ENCODE data around the gene ZNF491.

ZNF491 gene

GRCh38 chr19:11756965-11757364 is 41.4 kb upstream of the ZNF491 start:
- no peak overlapping the region for H3K27ac ChIP-seq
- H2AFZ ChIP-seq (ENCODE audit: low read depth) = no peak overlapping the region
- no peak overlapping the region for H3K4me3 ChIP-seq (IDR thresholded peaks at IDR 0.05; ENCODE audit: insufficient read depth, low read depth, low read length)
- no peaks in the 10 kb centered on the region for H3K27me3 ChIP-seq (ENCODE audit: insufficient read depth, low read depth)
- no peaks in the 10 kb centered on the region for H4K20me1 ChIP-seq (ENCODE audit: insufficient read depth)
- no peak overlapping the region for H3K9ac ChIP-seq
- H3K36me3 ChIP-seq (ENCODE audit: insufficient read depth) = no peaks in the 10 kb centered on the region
- H3K79me2 ChIP-seq (ENCODE audit: insufficient read depth, low read depth) = no peaks in the 10 kb centered on the region
- no peaks in the 10 kb centered on the region for H3K4me1 ChIP-seq (ENCODE audit: low read depth, poor library complexity, severe bottlenecking)
- H3K4me2 ChIP-seq = no peak overlapping the region
- no peak for TF ChIP-seq CTCF (conservative IDR thresholded peaks at IDR 0.05; ENCODE audit: low read depth, low read length)

- no peaks in the 10 kb centered on the region for H3K27me3 ChIP-seq (ENCODE audit: insufficient read depth, low read depth)
- H3K27ac ChIP-seq = no peak overlapping the region
- no peak overlapping the region for H3K4me2 ChIP-seq
- H3K9ac ChIP-seq = no peak overlapping the region
- no peak overlapping the region for H2AFZ ChIP-seq (ENCODE audit: low read depth)
- no peaks in the 10 kb centered on the region for H3K79me2 ChIP-seq (ENCODE audit: insufficient read depth, low read depth)
- no peak for TF ChIP-seq CTCF (conservative IDR thresholded peaks at IDR 0.05; ENCODE audit: low read depth, low read length)
- H3K36me3 ChIP-seq (ENCODE audit: insufficient read depth) = no peaks in the 10 kb centered on the region
- H3K4me1 ChIP-seq (ENCODE audit: low read depth, poor library complexity, severe bottlenecking) = no peaks in the 10 kb centered on the region
- H4K20me1 ChIP-seq (ENCODE audit: insufficient read depth) = no peaks in the 10 kb centered on the region
- no peak overlapping the region for H3K4me3 ChIP-seq (IDR thresholded peaks at IDR 0.05; ENCODE audit: insufficient read depth, low read depth, low read length)
Measured at GRCh38 chr19:11759805-11760204, 38.5 kb upstream of the ZNF491 start.

DNA sequence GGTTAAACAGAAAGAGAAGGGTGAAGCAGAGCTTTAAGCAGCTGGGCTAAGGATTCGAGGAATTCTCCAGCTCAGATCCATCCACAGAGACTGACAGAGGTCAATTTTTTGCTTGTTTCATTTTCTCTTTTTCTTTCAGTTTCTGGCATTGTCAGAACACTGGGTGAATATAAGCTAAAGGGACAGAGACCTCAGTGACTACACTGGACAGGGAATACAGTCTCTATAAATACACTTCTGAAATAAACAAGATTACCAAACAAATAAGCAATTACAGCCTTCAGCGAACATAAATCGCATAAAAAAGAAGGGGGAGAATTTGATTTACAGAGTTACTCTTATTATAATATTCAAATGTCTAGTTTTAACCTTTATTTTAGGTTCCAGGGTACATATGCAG is 35.2 kb upstream of the ZNF491 start:
- H3K4me3 ChIP-seq (IDR thresholded peaks at IDR 0.05; ENCODE audit: insufficient read depth, low read depth, low read length) = no peak overlapping the region
- no peak for TF ChIP-seq CTCF (conservative IDR thresholded peaks at IDR 0.05; ENCODE audit: low read depth, low read length)
- no peaks in the 10 kb centered on the region for H3K36me3 ChIP-seq (ENCODE audit: insufficient read depth)
- no peaks in the 10 kb centered on the region for H3K27me3 ChIP-seq (ENCODE audit: insufficient read depth, low read depth)
- H2AFZ ChIP-seq (ENCODE audit: low read depth) = no peak overlapping the region
- H3K4me2 ChIP-seq = no peak overlapping the region
- no peaks in the 10 kb centered on the region for H4K20me1 ChIP-seq (ENCODE audit: insufficient read depth)
- peaks cover 11% of the 10 kb centered on the region for H3K4me1 ChIP-seq (ENCODE audit: low read depth, poor library complexity, severe bottlenecking)
- H3K9ac ChIP-seq = no peak overlapping the region
- no peaks in the 10 kb centered on the region; the same call in 1 of the 2 replicates for H3K79me2 ChIP-seq (ENCODE audit: insufficient read depth, low read depth)
- H3K27ac ChIP-seq = no peak overlapping the region

GRCh38 chr19:11763611-11764010 is 34.7 kb upstream of the ZNF491 start:
- Histone ChIP-seq H3K9ac (no peak overlapping the region), H3K4me2 (no peak overlapping the region)

More at GRCh38 chr19:11763611-11764010, 34.7 kb upstream of the ZNF491 start:
- no peak for TF ChIP-seq CTCF (conservative IDR thresholded peaks at IDR 0.05; ENCODE audit: low read depth, low read length)
- Histone ChIP-seq H3K27me3 (ENCODE audit: insufficient read depth, low read depth) (no peaks in the 10 kb centered on the region), H3K36me3 (ENCODE audit: insufficient read depth) (no peaks in the 10 kb centered on the region), H4K20me1 (ENCODE audit: insufficient read depth) (no peaks in the 10 kb centered on the region), H2AFZ (ENCODE audit: low read depth) (no peak overlapping the region), H3K4me1 (ENCODE audit: low read depth, poor library complexity, severe bottlenecking) (peaks cover 11% of the 10 kb centered on the region), H3K27ac (no peak overlapping the region), H3K4me3 (IDR thresholded peaks at IDR 0.05; ENCODE audit: insufficient read depth, low read depth, low read length) (no peak overlapping the region), H3K79me2 (ENCODE audit: insufficient read depth, low read depth) (no peaks in the 10 kb centered on the region; the same call in 1 of the 2 replicates)

Measured in KMS-11 (cell line).